Pons (tissue), 1 donor: ENCODE data around the gene TNK2.
"Not testable (repeated sequence)": the region's sequence is repeated elsewhere in the genome, so short reads cannot be mapped to it uniquely, and the experiment has no call there.

Experiments
- DNase-seq: peaks from one replicate; pipeline ENCODE4 v3.0.0-alpha.2; 2016; ENCODE audit warnings: low spot score

Gene TNK2

GRCh38 chr3:195821403-195822130 is 86.8 kb downstream of the TNK2 start:
- no peak for DNase-seq

GRCh38 chr3:195820901-195821300 is 87.5 kb downstream of the TNK2 start:
- DNase-seq: no peak

- DNase-seq: no peak
Measured at GRCh38 chr3:195820186-195820585, 88.2 kb downstream of the TNK2 start.

- DNase-seq: no peak
Measured at GRCh38 chr3:195818301-195818700, 90.0 kb downstream of the TNK2 start.

GRCh38 chr3:195817578-195818135 is 90.7 kb downstream of the TNK2 start:
- no peak for DNase-seq

- not testable (repeated sequence) for DNase-seq
Measured at GRCh38 chr3:195816276-195816913, 92.0 kb downstream of the TNK2 start.

- DNase-seq: no peak
Measured at GRCh38 chr3:195815169-195815771, 93.1 kb downstream of the TNK2 start.

- DNase-seq: no peak
Measured at GRCh38 chr3:195813916-195814640, 94.3 kb downstream of the TNK2 start.
